Ishikawa (cell line): Measurements from ENCODE around the gene TAOK2.

ENCODE experiments used
- CEBPB ChIP-seq: IDR thresholded peaks from 2 replicates; pipeline ENCODE4 v1.6.1; 2012
- EGR1 ChIP-seq: IDR thresholded peaks from 2 replicates; pipeline ENCODE4 v1.6.1; 2012
- FOXM1 ChIP-seq: IDR thresholded peaks from 2 replicates; pipeline ENCODE4 v1.6.1; 2012; ENCODE audit warnings: low read depth, borderline replicate concordance
- RAD21 ChIP-seq: IDR thresholded peaks from 2 replicates; pipeline ENCODE4 v1.6.1; 2012; ENCODE audit warnings: low read depth
- TAF1 ChIP-seq: IDR thresholded peaks from 2 replicates; pipeline ENCODE4 v1.6.1; 2012; ENCODE audit warnings: low read depth, mild to moderate bottlenecking
- TEAD4 ChIP-seq: IDR thresholded peaks from 2 replicates; pipeline ENCODE4 v1.6.1; 2012
- YY1 ChIP-seq: IDR thresholded peaks from 2 replicates; pipeline ENCODE4 v1.6.1; 2012; ENCODE audit warnings: low read depth

DNA sequence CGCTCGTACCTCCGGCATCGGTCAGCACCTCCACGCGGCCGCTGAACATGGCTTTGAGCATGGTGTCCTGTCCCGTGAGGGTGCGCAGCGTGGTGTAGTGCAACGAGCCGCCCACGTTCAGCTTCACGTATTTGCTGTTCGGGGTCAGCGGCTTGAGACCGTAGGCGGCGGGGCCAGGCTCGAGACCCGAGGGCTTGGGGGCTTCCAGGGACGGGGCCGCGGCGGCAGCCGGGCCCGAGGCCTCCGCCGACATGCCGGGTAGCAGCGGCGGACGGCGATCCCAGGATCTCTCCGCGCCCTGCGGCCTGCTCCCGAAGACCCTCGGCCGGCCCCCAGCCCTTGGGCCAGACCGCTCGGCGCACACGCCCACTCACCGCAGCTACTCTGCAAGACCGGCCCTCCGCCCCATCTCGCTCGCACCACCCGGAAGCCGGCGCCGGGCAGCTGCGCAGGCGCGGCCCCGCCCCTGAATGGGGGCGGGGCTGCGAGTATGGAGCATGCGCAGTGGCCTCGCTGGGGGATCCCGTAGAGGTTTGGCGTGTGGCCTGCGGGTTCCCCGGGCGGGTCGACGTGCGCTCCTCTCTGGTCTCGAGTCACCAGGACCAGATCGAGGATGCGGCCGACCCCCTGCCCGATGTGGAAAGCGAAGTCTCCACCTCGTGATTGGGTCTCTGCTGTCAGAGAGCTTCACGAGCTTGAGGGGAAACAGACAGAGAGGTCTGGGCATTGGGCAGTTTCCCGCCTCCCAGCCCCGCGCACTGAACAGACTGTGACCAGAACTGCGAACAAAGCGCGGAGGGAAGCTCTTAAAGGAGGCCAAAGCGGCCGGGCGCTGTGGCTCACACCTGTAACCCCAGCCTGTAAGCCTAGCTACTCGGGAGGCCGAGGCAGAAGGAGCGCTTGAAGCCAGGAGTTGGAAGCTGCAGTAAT is 47.6 kb upstream of the TAOK2 start, which contains the start of gene KCTD13:
- TF ChIP-seq FOXM1 (no peak), YY1 (no peak), EGR1 (peak; percentile 86), RAD21 (no peak; the same call in 1 of the 2 replicates), TAF1 (peak; percentile 88; the same call in 1 of the 2 replicates), TEAD4 (no peak), CEBPB (no peak)
